Spleen (tissue), 7 donors: ENCODE data around the gene NDUFS5.
"Not testable (repeated sequence)": the region's sequence is repeated elsewhere in the genome, so short reads cannot be mapped to it uniquely, and the experiment has no call there.

Experiments used
- CTCF ChIP-seq, 11 experiments: fragments of 200-600 bp in 7 of 11; fragments of 450-650 bp in 4 of 11; sonication (generic) in 4 of 11; IDR thresholded peaks in 8 of 11; conservative IDR thresholded peaks in 3 of 11; 1 replicate in 7 of 11; 2 replicates in 4 of 11; pipeline versions ENCODE4 v1.4.0 to v1.8.0; 2016 to 2021; ENCODE audit warnings: antibody characterized with exemption in 11 of 11, inconsistent platforms in 4 of 11, mild to moderate bottlenecking in 1 of 11
- POLR2AphosphoS5 ChIP-seq, 3 donors: sonication (generic); formaldehyde crosslinking; IDR thresholded peaks; one replicate each; pipeline ENCODE4 v1.5.1; 2017; ENCODE audit warnings: antibody characterized with exemption in 3 of 3
- donor health status: DM: no; HTN: no; CAD: no; lungs with moderate emphysema.
- donor health status: DM: no; HTN: no; CAD: no.
- donor health status: DM: no; HTN: no; CAD: no.

- TF ChIP-seq CTCF (IDR thresholded peaks at IDR 0.05 in 8 of 11, conservative IDR thresholded peaks at IDR 0.05 in 3 of 11); POLR2AphosphoS5 (IDR thresholded peaks at IDR 0.05): not testable (repeated sequence)
These were observed 46.8 kb upstream of the NDUFS5 start for GRCh38 chr1:38979380-38979779.
